Fibroblast of mammary gland (primary cell): ENCODE results near the gene ZNF710.

Source experiments
- DNase-seq: peaks from one replicate; pipeline ENCODE4 v3.0.0-alpha.2; 2010; ENCODE audit warnings: low read depth
- H3K4me3 ChIP-seq: 2 replicates; pipeline ENCODE4 v1.5.1; 2011; ENCODE audit warnings: low read depth, mild to moderate bottlenecking, low read length, moderate library complexity; ENCODE audit not compliant: control insufficient read depth
- TF ChIP-seq, protein P1 (sequence below): conservative IDR thresholded peaks from 2 replicates; pipeline ENCODE4 v1.5.1; 2011; ENCODE audit warnings: low read depth, low read length, inconsistent platforms; ENCODE audit not compliant: control insufficient read depth, insufficient read depth

The ZNF710 gene

DNA sequence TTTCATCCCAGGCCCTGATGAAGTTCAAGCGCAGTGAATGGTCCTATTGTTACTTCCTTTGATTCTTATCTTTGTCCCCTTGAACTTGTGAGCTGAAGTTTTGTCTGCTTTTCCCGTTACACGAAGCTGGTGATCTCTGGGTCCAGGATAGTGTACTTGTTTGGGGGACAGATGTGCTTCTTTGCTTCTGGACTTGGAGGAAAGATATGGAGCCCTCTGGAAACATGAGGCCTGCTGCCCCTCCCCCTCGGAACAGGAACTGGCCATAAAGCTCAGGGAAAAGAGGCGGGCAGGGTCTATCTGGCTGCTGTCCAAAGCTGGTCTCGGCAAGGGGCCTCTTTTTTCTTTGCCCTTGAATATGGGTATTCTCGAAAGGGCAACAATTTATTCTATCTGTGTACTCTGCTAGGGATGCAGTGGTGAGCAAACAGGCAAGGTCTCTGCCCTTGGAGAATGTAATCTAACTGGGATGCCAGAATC, 53.5 kb downstream of the ZNF710 start:
- no peak overlapping the region for H3K4me3 ChIP-seq
- no peak for DNase-seq
- TF ChIP-seq, protein P1, sequence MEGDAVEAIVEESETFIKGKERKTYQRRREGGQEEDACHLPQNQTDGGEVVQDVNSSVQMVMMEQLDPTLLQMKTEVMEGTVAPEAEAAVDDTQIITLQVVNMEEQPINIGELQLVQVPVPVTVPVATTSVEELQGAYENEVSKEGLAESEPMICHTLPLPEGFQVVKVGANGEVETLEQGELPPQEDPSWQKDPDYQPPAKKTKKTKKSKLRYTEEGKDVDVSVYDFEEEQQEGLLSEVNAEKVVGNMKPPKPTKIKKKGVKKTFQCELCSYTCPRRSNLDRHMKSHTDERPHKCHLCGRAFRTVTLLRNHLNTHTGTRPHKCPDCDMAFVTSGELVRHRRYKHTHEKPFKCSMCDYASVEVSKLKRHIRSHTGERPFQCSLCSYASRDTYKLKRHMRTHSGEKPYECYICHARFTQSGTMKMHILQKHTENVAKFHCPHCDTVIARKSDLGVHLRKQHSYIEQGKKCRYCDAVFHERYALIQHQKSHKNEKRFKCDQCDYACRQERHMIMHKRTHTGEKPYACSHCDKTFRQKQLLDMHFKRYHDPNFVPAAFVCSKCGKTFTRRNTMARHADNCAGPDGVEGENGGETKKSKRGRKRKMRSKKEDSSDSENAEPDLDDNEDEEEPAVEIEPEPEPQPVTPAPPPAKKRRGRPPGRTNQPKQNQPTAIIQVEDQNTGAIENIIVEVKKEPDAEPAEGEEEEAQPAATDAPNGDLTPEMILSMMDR: no peak

DNA sequence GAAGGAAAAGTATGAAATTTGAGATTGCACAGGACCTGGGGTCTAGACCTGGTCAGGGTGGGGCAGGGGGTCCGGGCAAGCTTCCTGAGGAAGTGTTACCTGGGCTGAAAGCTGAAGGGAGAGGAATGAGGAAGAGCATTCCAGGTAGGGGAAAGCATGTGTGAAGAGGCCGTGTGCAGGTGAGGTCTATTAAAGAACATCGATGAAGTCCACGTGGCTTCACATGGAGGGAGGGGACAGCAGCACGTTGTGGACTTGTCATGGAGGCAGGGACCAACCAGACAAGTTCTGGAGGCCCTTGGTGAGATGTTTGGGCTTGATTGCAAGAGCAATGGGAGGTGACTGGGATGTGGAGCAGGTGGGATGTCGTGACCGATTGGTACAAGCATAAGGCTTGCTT, 54.1 kb downstream of the ZNF710 start:
- TF ChIP-seq, protein P1: no peak
- no peak for DNase-seq
- H3K4me3 ChIP-seq: no peak overlapping the region

DNA sequence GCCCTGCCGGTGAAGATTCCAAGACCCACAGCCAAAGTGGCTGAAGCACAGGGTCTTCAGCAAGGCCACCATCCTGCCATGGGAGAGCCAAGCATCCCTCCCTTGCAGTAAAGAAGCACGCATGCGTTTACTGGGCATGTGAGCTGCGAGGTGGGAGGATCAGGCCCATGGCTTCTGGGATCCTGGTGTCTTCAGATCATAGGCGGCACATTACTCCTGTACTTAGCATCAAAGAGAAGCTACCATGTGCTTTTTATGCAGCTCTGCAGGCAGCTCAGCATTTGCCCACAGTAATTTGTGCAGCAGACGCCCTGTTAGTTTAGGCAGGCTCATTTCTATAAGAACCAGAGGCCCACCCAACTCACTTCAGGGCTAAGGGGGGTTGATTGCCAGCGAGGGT, 55.4 kb downstream of the ZNF710 start:
- DNase-seq: no peak
- TF ChIP-seq, protein P1: no peak
- no peak overlapping the region for H3K4me3 ChIP-seq

DNA sequence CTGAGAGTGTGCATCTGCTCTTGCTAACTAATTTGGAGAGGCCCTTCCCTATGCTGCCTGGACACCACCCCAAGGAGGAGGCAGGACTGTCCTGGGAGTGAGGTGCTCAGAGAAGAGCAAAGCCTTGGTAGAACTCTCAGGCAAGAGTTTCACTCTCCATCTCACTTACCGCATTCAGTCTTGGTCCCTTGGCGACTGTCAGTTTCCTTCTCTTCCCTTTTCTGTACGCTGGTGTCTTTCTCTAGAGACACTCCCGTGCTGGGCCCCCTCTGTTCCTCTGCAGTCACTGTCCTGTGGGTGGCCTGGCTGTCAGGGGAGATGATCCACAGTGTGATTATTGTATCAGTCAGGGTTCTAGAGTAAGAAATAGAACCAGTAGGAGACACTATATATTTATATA, 57.2 kb downstream of the ZNF710 start:
- H3K4me3 ChIP-seq: no peak overlapping the region
- DNase-seq: no peak
- TF ChIP-seq, protein P1: no peak

DNA sequence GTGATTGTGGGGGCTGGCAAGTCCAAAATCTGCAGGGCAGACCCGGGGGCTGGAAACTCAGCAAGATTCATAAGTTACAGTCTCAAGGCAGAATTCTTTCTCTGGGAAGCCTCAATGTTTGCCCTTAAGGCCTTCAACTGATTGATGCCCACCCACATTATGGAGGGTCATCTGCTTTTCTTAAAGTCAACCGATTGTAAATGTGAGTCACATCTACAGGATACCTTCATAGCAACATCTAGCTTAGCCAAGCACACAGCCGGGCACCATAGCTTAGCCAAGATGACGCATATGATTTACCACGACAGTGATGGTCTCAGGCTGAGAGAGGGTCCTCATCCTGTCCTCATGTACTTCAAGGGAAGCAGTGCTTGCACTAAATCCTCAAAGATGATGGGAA, 57.7 kb downstream of the ZNF710 start:
- DNase-seq: no peak
- TF ChIP-seq, protein P1: no peak
- no peak overlapping the region for H3K4me3 ChIP-seq

DNA sequence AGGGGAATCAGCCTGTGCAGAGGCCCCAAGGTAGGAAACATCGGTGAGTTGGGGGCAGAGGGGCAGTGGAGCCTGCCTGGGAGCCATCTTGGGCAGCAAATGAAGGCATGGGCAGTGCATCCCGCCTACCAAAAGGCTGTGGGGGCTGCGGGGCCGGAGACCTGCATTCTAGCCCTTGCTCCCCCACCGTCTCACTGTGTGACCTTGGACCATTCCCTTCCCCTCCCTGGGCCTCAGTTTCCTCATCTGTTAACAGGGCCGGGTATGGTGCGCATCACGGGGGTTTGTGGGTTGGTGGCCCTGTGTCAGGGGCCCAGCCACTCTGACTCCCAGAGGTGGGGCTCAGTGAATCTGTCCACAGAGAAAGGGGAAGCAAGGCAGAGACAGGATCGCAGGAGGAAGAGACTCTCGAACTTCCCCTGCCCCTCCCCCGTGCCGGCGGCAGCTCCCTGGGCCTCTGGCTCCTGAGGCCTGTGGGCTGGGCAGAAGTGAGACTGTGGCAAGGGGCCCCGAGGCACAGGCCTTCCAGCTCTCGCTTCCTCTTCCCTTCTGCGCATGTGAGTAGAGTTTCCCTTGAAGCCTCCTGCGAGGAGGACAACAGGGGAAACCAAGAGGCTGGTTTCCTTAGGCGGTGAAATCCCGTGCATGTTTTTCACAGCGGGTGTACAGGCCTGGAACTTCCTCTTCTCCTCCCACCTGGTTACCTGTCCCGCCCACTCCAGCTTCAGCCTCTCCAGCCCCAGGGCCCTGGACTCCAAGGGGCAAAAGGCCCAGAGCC, 58.3 kb downstream of the ZNF710 start:
- no peak for DNase-seq
- TF ChIP-seq, protein P1: no peak

More for the DNA sequence above, 58.3 kb downstream of the ZNF710 start:
- no peak overlapping the region for H3K4me3 ChIP-seq
